ENCODE measurements around the gene GGT6. TPM values are rescaled to one million over a fixed set of nuclear protein-coding genes. Genes with fewer than 3 reads are reported as not detected.
"Not testable (repeated sequence)": the region's sequence is repeated elsewhere in the genome, so short reads cannot be mapped to it uniquely, and the experiment has no call there.

Gene GGT6
- total RNA-seq, 1 donor from 2014 or later = not detected

DNA sequence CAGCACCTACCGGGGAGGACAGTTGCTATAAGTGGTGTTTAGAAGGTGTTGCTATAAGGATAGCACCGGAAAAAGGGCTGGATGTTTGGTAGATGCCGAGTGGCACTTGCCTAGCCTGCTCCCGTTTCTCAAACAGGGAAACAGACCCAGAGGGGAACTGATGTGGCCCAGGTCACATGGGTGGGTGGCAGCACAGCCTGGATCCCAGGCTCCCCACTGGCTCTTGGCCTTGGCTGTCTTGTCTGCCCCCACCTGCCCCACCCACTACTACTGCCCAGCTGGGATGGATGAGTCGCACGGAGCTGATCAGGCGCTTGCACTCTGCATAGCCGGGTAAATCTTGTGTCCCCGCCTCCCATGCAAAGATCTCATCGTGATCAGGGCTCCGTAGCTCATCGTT lies 31.2 kb upstream of the GGT6 start:
- Histone ChIP-seq H3K4me2 (ENCODE audit: low read length) (no peak overlapping the region), H3K27ac (ENCODE audit: low read depth, low read length) (no peak overlapping the region), H3K36me3 (ENCODE audit: insufficient read depth, low read length) (no peaks in the 10 kb centered on the region), H3K9me3 (ENCODE audit: insufficient read depth, low read depth, low read length) (no peaks in the 10 kb centered on the region), H3K79me2 (ENCODE audit: insufficient read depth, low read length) (no peaks in the 10 kb centered on the region), H3K9ac (ENCODE audit: low read length) (no peak overlapping the region), H2AFZ (ENCODE audit: low read depth, low read length) (no peak overlapping the region), H3K4me1 (ENCODE audit: insufficient read depth, low read length) (no peaks in the 10 kb centered on the region), H4K20me1 (ENCODE audit: insufficient read depth, low read length) (no peaks in the 10 kb centered on the region), H3K27me3 (ENCODE audit: insufficient read depth, low read length) (peaks cover 9% of the 10 kb centered on the region), H3K4me3 (ENCODE audit: insufficient read depth, low read depth, low read length) (no peak overlapping the region)
- Mint-ChIP-seq H3K4me3 (ENCODE audit: unreplicated experiment) (no peak overlapping the region), H3K9me3 (ENCODE audit: unreplicated experiment) (no peaks in the 10 kb centered on the region), H3K4me1 (ENCODE audit: low read depth, unreplicated experiment) (no peaks in the 10 kb centered on the region), H3K27me3 (ENCODE audit: low read depth, unreplicated experiment) (peaks cover 51% of the 10 kb centered on the region), H3K27ac (ENCODE audit: unreplicated experiment) (no peak overlapping the region), H3K36me3 (ENCODE audit: low read depth, unreplicated experiment) (no peaks in the 10 kb centered on the region)
- no peak for TF ChIP-seq EZH2 (IDR thresholded peaks at IDR 0.05; ENCODE audit: insufficient read depth, low read length)
- TF ChIP-seq, protein P1, sequence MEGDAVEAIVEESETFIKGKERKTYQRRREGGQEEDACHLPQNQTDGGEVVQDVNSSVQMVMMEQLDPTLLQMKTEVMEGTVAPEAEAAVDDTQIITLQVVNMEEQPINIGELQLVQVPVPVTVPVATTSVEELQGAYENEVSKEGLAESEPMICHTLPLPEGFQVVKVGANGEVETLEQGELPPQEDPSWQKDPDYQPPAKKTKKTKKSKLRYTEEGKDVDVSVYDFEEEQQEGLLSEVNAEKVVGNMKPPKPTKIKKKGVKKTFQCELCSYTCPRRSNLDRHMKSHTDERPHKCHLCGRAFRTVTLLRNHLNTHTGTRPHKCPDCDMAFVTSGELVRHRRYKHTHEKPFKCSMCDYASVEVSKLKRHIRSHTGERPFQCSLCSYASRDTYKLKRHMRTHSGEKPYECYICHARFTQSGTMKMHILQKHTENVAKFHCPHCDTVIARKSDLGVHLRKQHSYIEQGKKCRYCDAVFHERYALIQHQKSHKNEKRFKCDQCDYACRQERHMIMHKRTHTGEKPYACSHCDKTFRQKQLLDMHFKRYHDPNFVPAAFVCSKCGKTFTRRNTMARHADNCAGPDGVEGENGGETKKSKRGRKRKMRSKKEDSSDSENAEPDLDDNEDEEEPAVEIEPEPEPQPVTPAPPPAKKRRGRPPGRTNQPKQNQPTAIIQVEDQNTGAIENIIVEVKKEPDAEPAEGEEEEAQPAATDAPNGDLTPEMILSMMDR (IDR thresholded peaks at IDR 0.05; ENCODE audit: insufficient read depth, low read depth, low read length) = no peak
- DNase-seq (ENCODE audit: low read depth) (peak; percentile 10), FAIRE-seq (no peak)

GRCh38 chr17:4590981-4591453 lies 30.6 kb upstream of the GGT6 start:
- no peak overlapping the region for H3K9ac ChIP-seq (ENCODE audit: low read length)
- peaks cover 3% of the 10 kb centered on the region for H3K9me3 Mint-ChIP-seq (ENCODE audit: unreplicated experiment)
- no peaks in the 10 kb centered on the region for H3K4me1 ChIP-seq (ENCODE audit: insufficient read depth, low read length)
- H3K4me3 Mint-ChIP-seq (ENCODE audit: unreplicated experiment) = no peak overlapping the region
- no peaks in the 10 kb centered on the region for H3K79me2 ChIP-seq (ENCODE audit: insufficient read depth, low read length)
- H3K4me1 Mint-ChIP-seq (ENCODE audit: low read depth, unreplicated experiment) = no peaks in the 10 kb centered on the region
- H3K27me3 Mint-ChIP-seq (ENCODE audit: low read depth, unreplicated experiment) = peaks cover 56% of the 10 kb centered on the region
- no peaks in the 10 kb centered on the region for H3K36me3 Mint-ChIP-seq (ENCODE audit: low read depth, unreplicated experiment)
- peaks cover 14% of the 10 kb centered on the region for H3K27me3 ChIP-seq (ENCODE audit: insufficient read depth, low read length)
- no peaks in the 10 kb centered on the region for H3K36me3 ChIP-seq (ENCODE audit: insufficient read depth, low read length)
- TF ChIP-seq, protein P1 (IDR thresholded peaks at IDR 0.05; ENCODE audit: insufficient read depth, low read depth, low read length) = no peak
- no peak for TF ChIP-seq EZH2 (IDR thresholded peaks at IDR 0.05; ENCODE audit: insufficient read depth, low read length)
- H3K4me2 ChIP-seq (ENCODE audit: low read length) = no peak overlapping the region
- H3K4me3 ChIP-seq (ENCODE audit: insufficient read depth, low read depth, low read length) = no peak overlapping the region
- DNase-seq (ENCODE audit: low read depth) = no peak
- H3K9me3 ChIP-seq (ENCODE audit: insufficient read depth, low read depth, low read length) = no peaks in the 10 kb centered on the region
- H2AFZ ChIP-seq (ENCODE audit: low read depth, low read length) = no peak overlapping the region
- H3K27ac Mint-ChIP-seq (ENCODE audit: unreplicated experiment) = no peak overlapping the region
- no peak for FAIRE-seq
- no peak overlapping the region for H3K27ac ChIP-seq (ENCODE audit: low read depth, low read length)
- no peaks in the 10 kb centered on the region for H4K20me1 ChIP-seq (ENCODE audit: insufficient read depth, low read length)

- H3K36me3 ChIP-seq (ENCODE audit: insufficient read depth, low read length); H3K4me1 Mint-ChIP-seq (ENCODE audit: low read depth, unreplicated experiment); H3K9me3 ChIP-seq (ENCODE audit: insufficient read depth, low read depth, low read length); H3K4me3 Mint-ChIP-seq (ENCODE audit: unreplicated experiment); H3K9me3 Mint-ChIP-seq (ENCODE audit: unreplicated experiment); H3K79me2 ChIP-seq (ENCODE audit: insufficient read depth, low read length); H4K20me1 ChIP-seq (ENCODE audit: insufficient read depth, low read length); H3K27ac ChIP-seq (ENCODE audit: low read depth, low read length); H2AFZ ChIP-seq (ENCODE audit: low read depth, low read length); H3K4me3 ChIP-seq (ENCODE audit: insufficient read depth, low read depth, low read length); H3K4me2 ChIP-seq (ENCODE audit: low read length); H3K36me3 Mint-ChIP-seq (ENCODE audit: low read depth, unreplicated experiment); FAIRE-seq; H3K9ac ChIP-seq (ENCODE audit: low read length); H3K27ac Mint-ChIP-seq (ENCODE audit: unreplicated experiment); DNase-seq (ENCODE audit: low read depth); H3K4me1 ChIP-seq (ENCODE audit: insufficient read depth, low read length): not testable (repeated sequence)
- H3K27me3 ChIP-seq (ENCODE audit: insufficient read depth, low read length) = peaks cover 23% of the 10 kb centered on the region
- H3K27me3 Mint-ChIP-seq (ENCODE audit: low read depth, unreplicated experiment) = peaks cover 65% of the 10 kb centered on the region
These were observed 29.7 kb upstream of the GGT6 start for GRCh38 chr17:4590042-4590441.

Measured in astrocyte (in vitro differentiated cells and primary cell).